Activated naive CD4-positive, alpha-beta T cell treated with anti-CD3 and anti-CD28 coated beads, Interleukin-2, amount 50 U/mL, for 16 hours (primary cell): ENCODE data around the gene FAM117A.
"Not testable (repeated sequence)": the region's sequence is repeated elsewhere in the genome, so short reads cannot be mapped to it uniquely, and the experiment has no call there.

ENCODE experiments used
- DNase-seq: peaks from one replicate; pipeline ENCODE4 v3.0.0-alpha.2; 2020

Gene FAM117A

GRCh38 chr17:49676276-49676868 is 87.6 kb downstream of the FAM117A start:
- DNase-seq = no peak

- no peak for DNase-seq
These were observed 89.4 kb downstream of the FAM117A start for GRCh38 chr17:49674507-49674906.

DNA sequence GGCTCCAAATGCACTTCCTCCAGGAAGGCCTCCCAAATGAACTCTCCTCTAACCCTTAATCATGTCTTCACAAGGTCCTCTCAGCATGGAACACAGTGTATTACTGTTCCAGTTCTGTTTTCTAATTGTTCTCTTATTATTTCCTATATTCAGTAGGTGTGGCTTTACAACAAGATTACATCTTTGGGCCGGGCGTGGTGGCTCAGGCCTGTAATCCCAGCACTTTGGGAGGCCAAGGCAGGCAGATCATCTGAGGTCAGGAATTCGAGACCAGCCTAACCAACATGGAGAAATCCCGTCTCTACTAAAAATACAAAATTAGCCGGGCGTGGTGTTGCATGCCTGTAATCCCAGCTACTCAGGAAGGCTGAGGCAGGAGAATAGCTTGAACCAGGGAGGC is 90.3 kb downstream of the FAM117A start:
- not testable (repeated sequence) for DNase-seq

GRCh38 chr17:49670641-49671040 is 93.3 kb downstream of the FAM117A start:
- DNase-seq = no peak

DNA sequence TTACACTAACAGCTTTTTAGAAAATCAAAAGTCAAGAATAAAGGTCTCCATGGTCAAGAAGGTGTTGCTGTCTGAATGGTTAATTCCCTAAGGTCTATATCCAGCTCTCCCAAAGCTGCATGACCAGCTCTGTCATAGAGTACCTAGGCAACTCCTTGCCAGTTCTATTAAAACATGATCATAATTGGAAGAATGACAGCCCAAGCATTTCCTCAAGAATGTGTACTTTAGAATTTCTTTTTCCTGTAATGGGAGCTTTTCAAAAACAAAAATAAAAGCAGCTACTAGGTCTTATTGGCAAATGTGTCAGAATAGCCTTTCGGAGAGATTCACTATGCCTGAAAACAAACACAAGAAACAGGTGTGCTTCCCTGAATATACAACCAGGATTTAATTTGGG is 93.9 kb downstream of the FAM117A start:
- no peak for DNase-seq

GRCh38 chr17:49667854-49668253 is 96.1 kb downstream of the FAM117A start:
- no peak for DNase-seq

DNA sequence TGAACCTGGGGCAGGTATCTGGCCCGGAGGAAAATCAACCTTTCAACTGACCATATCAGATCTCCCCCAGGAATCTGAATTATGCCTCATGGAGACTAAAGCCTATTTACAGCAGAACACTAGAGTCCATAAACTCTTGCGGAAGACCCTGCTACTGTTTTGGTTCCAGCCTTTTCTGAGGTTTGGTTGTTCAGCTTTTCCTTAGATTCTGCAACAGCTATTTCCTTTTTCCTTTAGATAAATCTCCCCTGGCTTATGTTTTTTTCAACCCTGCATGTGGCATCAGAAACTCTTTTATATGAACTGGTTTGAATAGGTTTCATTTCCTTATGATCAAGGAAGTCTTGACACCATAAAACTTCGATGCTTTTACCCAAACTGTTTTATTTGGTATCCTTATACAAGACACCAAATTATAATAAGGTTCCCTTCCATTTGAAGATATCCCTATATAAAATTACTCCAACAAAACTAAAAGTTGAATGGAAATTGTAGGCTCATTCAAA is 99.2 kb downstream of the FAM117A start:
- no peak for DNase-seq
